IMR-90 (cell line): ENCODE results near the gene ZSCAN5C.

ENCODE experiments used
- BHLHE40 ChIP-seq: fragments of 150-350 bp; IDR thresholded peaks from 2 replicates; pipeline ENCODE4 v1.6.1; 2016; ENCODE audit warnings: mild to moderate bottlenecking, low read depth, low read length
- CEBPB ChIP-seq: IDR thresholded peaks from 2 replicates; pipeline ENCODE4 v1.6.1; 2012; ENCODE audit warnings: low read depth, low read length, improper control_type of control experiment
- CTCF ChIP-seq: conservative IDR thresholded peaks from 2 replicates; pipeline ENCODE4 v1.5.1; 2012; ENCODE audit warnings: mild to moderate bottlenecking, low read depth, low read length, improper control_type of control experiment
- ELK1 ChIP-seq: fragments of 150-350 bp; IDR thresholded peaks from 2 replicates; pipeline ENCODE4 v1.6.1; 2016; ENCODE audit warnings: low read depth, mild to moderate bottlenecking, low read length, moderate library complexity, borderline replicate concordance
- FOS ChIP-seq: fragments of 150-350 bp; IDR thresholded peaks from 2 replicates; pipeline ENCODE4 v1.6.1; 2016; ENCODE audit warnings: low read depth, low read length
- MAFK ChIP-seq: IDR thresholded peaks from 2 replicates; pipeline ENCODE4 v1.6.1; 2012; ENCODE audit warnings: low read depth, low read length, improper control_type of control experiment
- MAZ ChIP-seq: IDR thresholded peaks from 2 replicates; pipeline ENCODE4 v1.6.1; 2012; ENCODE audit warnings: low read depth, mild to moderate bottlenecking, low read length, improper control_type of control experiment, moderate library complexity, borderline replicate concordance
- MXI1 ChIP-seq: IDR thresholded peaks from 2 replicates; pipeline ENCODE4 v1.6.1; 2012; ENCODE audit warnings: low read depth, mild to moderate bottlenecking, low read length, moderate library complexity, borderline replicate concordance
- POLR2A ChIP-seq: IDR thresholded peaks from 2 replicates; pipeline ENCODE4 v1.6.1; 2012; ENCODE audit warnings: mild to moderate bottlenecking, low read depth, low read length
- RAD21 ChIP-seq: IDR thresholded peaks from 2 replicates; pipeline ENCODE4 v1.6.1; 2012; ENCODE audit warnings: low read length, improper control_type of control experiment
- RCOR1 ChIP-seq: IDR thresholded peaks from 2 replicates; pipeline ENCODE4 v1.6.1; 2012; ENCODE audit warnings: mild to moderate bottlenecking, low read length, improper control_type of control experiment; ENCODE audit not compliant: insufficient replicate concordance
- RFX5 ChIP-seq: IDR thresholded peaks from 2 replicates; pipeline ENCODE4 v1.8.0; 2012; ENCODE audit warnings: low read depth, mild to moderate bottlenecking, low read length, moderate library complexity

- TF ChIP-seq MAZ (no peak), CTCF (no peak), RFX5 (no peak), FOS (no peak), CEBPB (no peak), ELK1 (no peak), MXI1 (no peak), MAFK (no peak), RAD21 (no peak), POLR2A (no peak), BHLHE40 (no peak), RCOR1 (no peak)
These were observed 20.8 kb downstream of the ZSCAN5C start for GRCh38 chr19:56222901-56223300.
